ENCODE measurements around the gene SYVN1.

GRCh38 chr11:65115361-65116082 is 18.8 kb downstream of the SYVN1 start:
- TF ChIP-seq, protein P1, sequence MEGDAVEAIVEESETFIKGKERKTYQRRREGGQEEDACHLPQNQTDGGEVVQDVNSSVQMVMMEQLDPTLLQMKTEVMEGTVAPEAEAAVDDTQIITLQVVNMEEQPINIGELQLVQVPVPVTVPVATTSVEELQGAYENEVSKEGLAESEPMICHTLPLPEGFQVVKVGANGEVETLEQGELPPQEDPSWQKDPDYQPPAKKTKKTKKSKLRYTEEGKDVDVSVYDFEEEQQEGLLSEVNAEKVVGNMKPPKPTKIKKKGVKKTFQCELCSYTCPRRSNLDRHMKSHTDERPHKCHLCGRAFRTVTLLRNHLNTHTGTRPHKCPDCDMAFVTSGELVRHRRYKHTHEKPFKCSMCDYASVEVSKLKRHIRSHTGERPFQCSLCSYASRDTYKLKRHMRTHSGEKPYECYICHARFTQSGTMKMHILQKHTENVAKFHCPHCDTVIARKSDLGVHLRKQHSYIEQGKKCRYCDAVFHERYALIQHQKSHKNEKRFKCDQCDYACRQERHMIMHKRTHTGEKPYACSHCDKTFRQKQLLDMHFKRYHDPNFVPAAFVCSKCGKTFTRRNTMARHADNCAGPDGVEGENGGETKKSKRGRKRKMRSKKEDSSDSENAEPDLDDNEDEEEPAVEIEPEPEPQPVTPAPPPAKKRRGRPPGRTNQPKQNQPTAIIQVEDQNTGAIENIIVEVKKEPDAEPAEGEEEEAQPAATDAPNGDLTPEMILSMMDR (IDR thresholded peaks at IDR 0.05; ENCODE audit: low read length): no peak
- no peak for TF ChIP-seq EZH2 (IDR thresholded peaks at IDR 0.05; ENCODE audit: borderline replicate concordance, low read length)

Measured in OCI-LY1 (cell line).